HepG2 (cell line): Measurements from ENCODE around the gene GDF15. TPM values are rescaled to one million over a fixed set of nuclear protein-coding genes. Genes with fewer than 3 reads are reported as not detected.

Experiments
- ATAC-seq: fragments of 200-7000 bp; cut with Tn5 transposase; 3 replicates; pipeline ENCODE4 v1.9.1; 2020; ENCODE audit warnings: mild to moderate bottlenecking, moderate library complexity
- BruUV-seq: library from RNA; stranded (reverse); fragments of 400-500 nt; replicated peaks from 2 replicates; lab custom pipeline; 2021; lab: Mats Ljungman, UMichigan
- CTCF ChIA-PET: fragments of 300-600 bp; formaldehyde crosslinking; extraction: SDS; loops from one replicate; lab custom pipeline; 2021; ENCODE audit warnings: low total read pairs, inconsistent platforms, low intra/inter-chr PET ratio; lab: Yijun Ruan, JAX
- POLR2A ChIA-PET: fragments of 350-600 bp; sonication (Branson Sonifier 250); formaldehyde crosslinking; loops from one replicate; lab custom pipeline; 2020; ENCODE audit warnings: antibody characterized with exemption, inconsistent platforms; lab: Yijun Ruan, JAX
- DNase-seq: peaks from one replicate; pipeline ENCODE4 v3.0.0-alpha.2; 2015; ENCODE audit warnings: low spot score
- FAIRE-seq: peaks from 3 replicates; lab custom pipeline; 2011; peaks lifted over from hg19 to GRCh38; lab: Jason Lieb, UNC
- H2AFZ ChIP-seq: one replicate; pipeline ENCODE4 v1.6.1; 2011; ENCODE audit warnings: low read length, inconsistent platforms
- H3K27ac ChIP-seq: fragments of 300-600 bp; 3 replicates; pipeline ENCODE4 v1.8.0; 2011; ENCODE audit warnings: mixed run types, mild to moderate bottlenecking, mixed read lengths, low read length, inconsistent platforms; ENCODE audit not compliant: insufficient read depth; ENCODE audit errors: extremely low read length
- H3K27me3 ChIP-seq, 2 experiments: fragments of 200-600 bp in 1 of 2; 2 replicates in 1 of 2; 3 replicates in 1 of 2; pipeline versions ENCODE4 v1.6.0 to v1.8.0; 2011; ENCODE audit warnings: low read length in 2 of 2, mild to moderate bottlenecking in 2 of 2, moderate library complexity in 2 of 2, inconsistent platforms in 1 of 2; ENCODE audit not compliant: insufficient read depth in 2 of 2, control insufficient read depth in 1 of 2
- H3K36me3 ChIP-seq, 2 experiments: fragments of 200-600 bp in 1 of 2; replicated peaks in 1 of 2; 2 replicates in 1 of 2; 3 replicates in 1 of 2; pipeline versions ENCODE4 v1.5.1 to v1.8.0; 2011; ENCODE audit warnings: low read length in 2 of 2, inconsistent platforms in 1 of 2; ENCODE audit not compliant: insufficient read depth in 2 of 2, control insufficient read depth in 1 of 2
- H3K4me1 ChIP-seq: 2 replicates; pipeline ENCODE4 v1.5.1; 2012; ENCODE audit warnings: low read length, inconsistent platforms; ENCODE audit not compliant: insufficient read depth
- H3K4me2 ChIP-seq: 2 replicates; pipeline ENCODE4 v1.6.0; 2011; ENCODE audit warnings: low read depth, low read length, inconsistent platforms
- H3K4me3 ChIP-seq, 3 experiments: fragments of 200-600 bp in 1 of 3; sonication (generic), shearing (Covaris generic) in 1 of 3; replicated peaks in 1 of 3; 2 replicates each; pipeline ENCODE4 v1.5.1; 2011 to 2016; ENCODE audit warnings: low read length in 3 of 3, inconsistent platforms in 2 of 3, low read depth in 2 of 3, mild to moderate bottlenecking in 2 of 3, control low read depth in 1 of 3, mixed read lengths in 1 of 3; ENCODE audit not compliant: insufficient read depth in 1 of 3
- H3K79me2 ChIP-seq: one replicate; pipeline ENCODE4 v1.6.1; 2011; ENCODE audit warnings: low read length, inconsistent platforms; ENCODE audit not compliant: insufficient read depth
- H3K9ac ChIP-seq: 2 replicates; pipeline ENCODE4 v1.6.0; 2011; ENCODE audit warnings: mild to moderate bottlenecking, low read depth, low read length, inconsistent platforms; ENCODE audit not compliant: insufficient read depth
- H3K9me3 ChIP-seq: 2 replicates; pipeline ENCODE4 v1.5.1; 2012; ENCODE audit warnings: mild to moderate bottlenecking, low read length
- H4K20me1 ChIP-seq: 2 replicates; pipeline ENCODE4 v1.6.0; 2011; ENCODE audit warnings: inconsistent platforms, mild to moderate bottlenecking, low read length, moderate library complexity; ENCODE audit not compliant: insufficient read depth
- MIXL1 ChIP-seq: IDR thresholded peaks from 2 replicates; pipeline ENCODE4 v1.6.1; 2016
- MXI1 ChIP-seq: IDR thresholded peaks from 3 replicates; pipeline ENCODE4 v1.6.1; 2012; ENCODE audit warnings: low read depth, low read length, inconsistent platforms, borderline replicate concordance
- MYPOP ChIP-seq: sonication (generic); formaldehyde crosslinking; IDR thresholded peaks from 2 replicates; pipeline ENCODE4 v1.8.1; 2023; ENCODE audit warnings: mild to moderate bottlenecking, moderate library complexity, missing genetic modification reagents
- POLR2A ChIP-seq, 2 experiments: IDR thresholded peaks; 2 replicates each; pipeline ENCODE4 v1.6.1; 2011; ENCODE audit warnings: low read depth in 2 of 2, low read length in 2 of 2, mild to moderate bottlenecking in 1 of 2, moderate library complexity in 1 of 2; ENCODE audit not compliant: insufficient read depth in 1 of 2
- SATB2 ChIP-seq: sonication (generic); formaldehyde crosslinking; IDR thresholded peaks from 2 replicates; pipeline ENCODE4 v1.5.0; 2020; ENCODE audit warnings: missing genetic modification reagents
- SP1 ChIP-seq, 2 experiments: fragments of 450-650 bp in 1 of 2; sonication (generic) in 1 of 2; formaldehyde crosslinking in 1 of 2; IDR thresholded peaks; 2 replicates each; pipeline versions ENCODE4 v1.4.0 to v1.6.1; 2016 to 2020; ENCODE audit warnings: missing genetic modification reagents in 1 of 2
- TAF1 ChIP-seq: sonication (generic); formaldehyde crosslinking; IDR thresholded peaks from 2 replicates; pipeline ENCODE4 v1.4.0; 2020; ENCODE audit warnings: missing genetic modification reagents
- TFAP4 ChIP-seq: sonication (generic); IDR thresholded peaks from 2 replicates; pipeline ENCODE4 v1.6.1; 2016; ENCODE audit warnings: low read depth, borderline replicate concordance
- TGIF2 ChIP-seq: IDR thresholded peaks from 2 replicates; pipeline ENCODE4 v1.6.1; 2016; ENCODE audit warnings: control low read depth, missing compliant biosample characterization
- TOPORS ChIP-seq: sonication (generic); formaldehyde crosslinking; IDR thresholded peaks from 2 replicates; pipeline ENCODE4 v1.8.0; 2023; ENCODE audit warnings: mild to moderate bottlenecking, missing genetic modification reagents
- ZNF12 ChIP-seq: sonication (generic); formaldehyde crosslinking; IDR thresholded peaks from 2 replicates; pipeline ENCODE4 v1.5.0; 2020; ENCODE audit warnings: missing genetic modification reagents
- ZNF230 ChIP-seq: sonication (generic); formaldehyde crosslinking; IDR thresholded peaks from 2 replicates; pipeline ENCODE4 v1.4.0; 2020; ENCODE audit warnings: mild to moderate bottlenecking, missing genetic modification reagents
- ZNF629 ChIP-seq: sonication (generic); formaldehyde crosslinking; conservative IDR thresholded peaks from 2 replicates; pipeline ENCODE4 v1.5.0; 2020; ENCODE audit warnings: missing genetic modification reagents
- ZNF776 ChIP-seq: sonication (generic); formaldehyde crosslinking; IDR thresholded peaks from 2 replicates; pipeline ENCODE4 v1.4.0; 2020; ENCODE audit warnings: mild to moderate bottlenecking, missing genetic modification reagents
- ZSCAN22 ChIP-seq: sonication (generic); formaldehyde crosslinking; IDR thresholded peaks from 2 replicates; pipeline ENCODE4 v1.4.0; 2020; ENCODE audit warnings: mild to moderate bottlenecking, missing genetic modification reagents
- WGBS: methylation state at CpG from one replicate; pipeline ENCODE4 v1.1.6; 2017; ENCODE audit warnings: low lambda C conversion rate; 5-methylcytosine and 5-hydroxymethylcytosine counted together
- in situ Hi-C: cut with HindIII; loops from 2 replicates; pipeline ENCODE4 v1.10.0; 2017; ENCODE audit warnings: low pct_unique_long_range_greater_than_20kb; ENCODE audit not compliant: extremely low pct_ligation_motif_present
- intact Hi-C: fragments of 100-400 bp; cut with micrococcal nuclease; formaldehyde crosslinking; loops from one replicate; pipeline ENCODE4 v1.10.0; 2022; ENCODE audit not compliant: unreplicated experiment
- polyA plus RNA-seq, 8 experiments: library from polyadenylated mRNA; depleted of rRNA in 3 of 8; stranded (reverse) in 7 of 8; unstranded in 1 of 8; fragments of >200 nt; fragmentation: Illumina TruSeq in 4 of 8; extraction: Trizol in 4 of 8; gene quantifications; 2 replicates each; pipeline versions ENCODE4 v1.2.1 to v1.2.3, GENCODE V29; 2011 to 2016; ENCODE audit warnings: low read depth in 4 of 8, missing spikeins in 1 of 8, mixed read lengths in 1 of 8; ENCODE audit not compliant: insufficient read depth in 1 of 8
- total RNA-seq, 5 experiments: library from RNA; depleted of rRNA; stranded (reverse); fragments of >200 nt; fragmentation: Illumina TruSeq; extraction: Trizol; gene quantifications; 2 replicates each; pipeline ENCODE4 v1.2.3, GENCODE V29; 2016; ENCODE audit warnings: low read depth in 1 of 5
- TF ChIP-seq, protein P1 (sequence below): sonication (generic); formaldehyde crosslinking; IDR thresholded peaks from 2 replicates; pipeline ENCODE4 v1.5.1; 2020; ENCODE audit warnings: missing genetic modification reagents, mild to moderate bottlenecking, borderline replicate concordance
- TF ChIP-seq, protein P2 (sequence below): sonication (generic); formaldehyde crosslinking; IDR thresholded peaks from 2 replicates; pipeline ENCODE4 v1.4.0; 2020; ENCODE audit warnings: mild to moderate bottlenecking, missing genetic modification reagents, borderline replicate concordance
- TF ChIP-seq, protein P3 (sequence below): IDR thresholded peaks from 2 replicates; pipeline ENCODE4 v1.6.1; 2018; ENCODE audit warnings: missing genetic modification reagents, mild to moderate bottlenecking, missing compliant biosample characterization

The GDF15 gene
- total and polyA plus RNA-seq, 2 of the 13 experiments (the other 11 are each of a cell fraction or from before 2014, with no cell fraction given): 146 to 422 TPM

DNA sequence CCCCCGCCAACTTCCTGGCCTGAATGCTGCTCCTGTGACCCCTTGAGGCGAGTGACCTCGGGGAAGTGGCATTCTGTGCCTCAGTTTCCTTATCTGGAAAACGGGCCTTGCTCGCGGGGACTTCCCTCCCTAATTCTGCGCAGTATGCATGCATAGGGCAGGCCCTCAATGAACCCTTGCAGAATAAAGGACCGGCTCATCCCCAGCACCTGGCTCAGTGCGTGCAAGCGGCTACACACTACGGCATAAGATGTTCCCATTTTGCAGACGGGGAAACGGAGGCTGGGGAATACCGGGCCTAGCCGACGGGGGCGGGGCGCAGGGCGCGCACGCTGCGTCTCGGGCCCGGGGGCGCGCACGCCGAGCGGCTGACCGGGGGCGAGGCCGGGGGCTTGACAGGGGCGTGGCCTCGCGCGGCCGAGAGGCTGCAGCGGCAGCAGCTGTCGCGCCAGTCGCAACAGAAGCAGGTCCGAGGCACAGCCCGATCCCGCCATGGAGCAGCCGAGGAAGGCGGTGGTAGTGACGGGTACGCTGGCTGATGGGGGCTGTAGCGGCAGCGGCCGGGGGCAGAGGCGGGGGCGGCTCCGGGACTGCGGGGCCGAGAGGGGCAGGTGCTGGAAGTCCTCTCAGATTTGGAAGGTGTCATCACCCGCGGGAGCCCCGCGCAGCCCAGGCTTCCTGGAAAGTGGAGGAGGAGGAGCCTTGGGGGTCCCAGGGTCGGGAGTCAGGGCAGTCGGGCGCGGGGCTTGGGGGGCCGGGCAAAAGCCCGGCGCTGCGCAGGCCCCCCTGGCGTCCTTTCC, 45.6 kb upstream of the GDF15 start, which contains the start of gene PGPEP1:
TSS of gene PGPEP1 (plus strand) at position 409 of the 800 bp plus-strand sequence. CDS start at position 493, 84 bp downstream.
- 11% methylated on average over 26 of the region's 69 CpGs for WGBS
- H3K9ac ChIP-seq: peak within 1 kb of the TSS; percentile 90
- intact Hi-C loops (no loop called here), in situ Hi-C loops (loop anchor here (10.0 kb wide), 1 partner anchor 64 kb away; no protein-coding TSS in a partner anchor)
- peaks cover 5 to 29% of the 10 kb centered on the region in 2 experiments; a peak in 3 of 5 replicates for H3K36me3 ChIP-seq
- ATAC-seq (peak; percentile 46), DNase-seq (no peak), FAIRE-seq (no peak)
- H3K4me1 ChIP-seq: peaks cover 67% of the 10 kb centered on the region
- peak within 1 kb of the TSS; percentile 76 to 97 (median 89) for H3K4me3 ChIP-seq
- H2AFZ ChIP-seq: no peak within 1 kb of the TSS
- no peaks in the 10 kb centered on the region for H3K27me3 ChIP-seq
- peak within 1 kb of the TSS; percentile 88 for H3K27ac ChIP-seq
- H3K9me3 ChIP-seq: no peaks in the 10 kb centered on the region
- CTCF ChIA-PET: no interaction called here
- H4K20me1 ChIP-seq: peaks cover 7% of the 10 kb centered on the region
- H3K4me2 ChIP-seq: peak within 1 kb of the TSS; percentile 77
- POLR2A ChIA-PET: interaction anchor here (1.5 to 5.1 kb wide), 6 partner anchors 12 to 79 kb away, joined by 3 to 36 read pairs (median 16); partner anchors contain the start of genes GDF15, JUND and SSBP4
- peaks cover 13% of the 10 kb centered on the region for H3K79me2 ChIP-seq
- no TSS peak for BruUV-seq
- TF ChIP-seq TFAP4 (peak; percentile 33; the same call in 1 of the 2 replicates), MYPOP (no peak), ZNF12 (CRISPR knock-in tag) (no peak), TAF1 (CRISPR knock-in tag) (0 out of 2 replicates have a peak, but pooled peaks have one; percentile 19), MIXL1 (CRISPR knock-in tag) (peak; percentile 0; the same call in 1 of the 2 replicates), ZNF776 (CRISPR knock-in tag) (0 out of 2 replicates have a peak, but pooled peaks have one; percentile 19), MXI1 (peak; percentile 63; the same call in 1 of the 3 replicates), ZNF230 (peak; percentile 30; the same call in 1 of the 2 replicates), TOPORS (CRISPR knock-in tag) (peak; percentile 61; the same call in 1 of the 2 replicates), SATB2 (no peak; the same call in 1 of the 2 replicates), POLR2A (IDR thresholded peaks at IDR 0.05; ENCODE audit: insufficient read depth in 1 of 2, low read depth in 2 of 2, low read length in 2 of 2) (peak in 1 of 2 experiments; percentile 67; a peak in 2 of 4 replicates), ZSCAN22 (0 out of 2 replicates have a peak, but pooled peaks have one; percentile 12), TGIF2 (peak; percentile 47; the same call in 1 of the 2 replicates), ZNF629 (CRISPR knock-in tag) (peak; percentile 99), SP1 (IDR thresholded peaks at IDR 0.05) (no peak), SP1 (CRISPR knock-in tag; IDR thresholded peaks at IDR 0.05) (peak; percentile 66)
- TF ChIP-seq, protein P1, sequence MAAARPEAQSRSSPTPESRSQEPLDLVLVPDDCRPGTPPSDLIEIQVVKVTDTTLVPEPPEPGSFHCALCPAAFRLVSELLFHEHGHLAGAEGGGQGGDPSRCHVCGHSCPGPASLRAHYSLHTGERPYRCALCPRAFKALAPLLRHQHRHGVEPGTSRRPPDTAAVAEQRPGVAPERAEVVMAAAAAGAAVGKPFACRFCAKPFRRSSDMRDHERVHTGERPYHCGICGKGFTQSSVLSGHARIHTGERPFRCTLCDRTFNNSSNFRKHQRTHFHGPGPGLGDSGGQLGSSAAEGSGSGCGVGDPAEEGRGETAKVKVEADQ (CRISPR knock-in tag): peak; percentile 18; the same call in 1 of the 2 replicates
- TF ChIP-seq, protein P2, sequence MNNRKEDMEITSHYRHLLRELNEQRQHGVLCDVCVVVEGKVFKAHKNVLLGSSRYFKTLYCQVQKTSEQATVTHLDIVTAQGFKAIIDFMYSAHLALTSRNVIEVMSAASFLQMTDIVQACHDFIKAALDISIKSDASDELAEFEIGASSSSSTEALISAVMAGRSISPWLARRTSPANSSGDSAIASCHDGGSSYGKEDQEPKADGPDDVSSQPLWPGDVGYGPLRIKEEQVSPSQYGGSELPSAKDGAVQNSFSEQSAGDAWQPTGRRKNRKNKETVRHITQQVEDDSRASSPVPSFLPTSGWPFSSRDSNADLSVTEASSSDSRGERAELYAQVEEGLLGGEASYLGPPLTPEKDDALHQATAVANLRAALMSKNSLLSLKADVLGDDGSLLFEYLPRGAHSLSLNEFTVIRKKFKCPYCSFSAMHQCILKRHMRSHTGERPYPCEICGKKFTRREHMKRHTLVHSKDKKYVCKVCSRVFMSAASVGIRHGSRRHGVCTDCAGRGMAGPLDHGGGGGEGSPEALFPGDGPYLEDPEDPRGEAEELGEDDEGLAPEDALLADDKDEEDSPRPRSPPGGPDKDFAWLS (CRISPR knock-in tag): no peak
- TF ChIP-seq, protein P3, sequence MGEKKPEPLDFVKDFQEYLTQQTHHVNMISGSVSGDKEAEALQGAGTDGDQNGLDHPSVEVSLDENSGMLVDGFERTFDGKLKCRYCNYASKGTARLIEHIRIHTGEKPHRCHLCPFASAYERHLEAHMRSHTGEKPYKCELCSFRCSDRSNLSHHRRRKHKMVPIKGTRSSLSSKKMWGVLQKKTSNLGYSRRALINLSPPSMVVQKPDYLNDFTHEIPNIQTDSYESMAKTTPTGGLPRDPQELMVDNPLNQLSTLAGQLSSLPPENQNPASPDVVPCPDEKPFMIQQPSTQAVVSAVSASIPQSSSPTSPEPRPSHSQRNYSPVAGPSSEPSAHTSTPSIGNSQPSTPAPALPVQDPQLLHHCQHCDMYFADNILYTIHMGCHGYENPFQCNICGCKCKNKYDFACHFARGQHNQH: 0 out of 2 replicates have a peak, but pooled peaks have one; percentile 9
